Endothelial cell (in vitro differentiated cells): Measurements from ENCODE around the gene KIF16B. TPM values are rescaled to one million over a fixed set of nuclear protein-coding genes. Genes with fewer than 3 reads are reported as not detected.

Experiments used
- DNase-seq: peaks from one replicate; pipeline ENCODE4 v3.0.0; 2021; ENCODE audit warnings: low spot score
- H3K27ac Mint-ChIP-seq: one replicate; pipeline ENCODE4 v1.8.0; 2021; ENCODE audit warnings: mixed read lengths, inconsistent platforms; ENCODE audit not compliant: unreplicated experiment
- H3K27me3 Mint-ChIP-seq: one replicate; pipeline ENCODE4 v1.8.0; 2021; ENCODE audit warnings: mild to moderate bottlenecking, moderate library complexity, mixed read lengths, inconsistent platforms; ENCODE audit not compliant: unreplicated experiment
- H3K36me3 Mint-ChIP-seq: one replicate; pipeline ENCODE4 v1.8.0; 2021; ENCODE audit warnings: mild to moderate bottlenecking, low read depth, mixed read lengths, inconsistent platforms; ENCODE audit not compliant: unreplicated experiment
- H3K4me1 Mint-ChIP-seq: one replicate; pipeline ENCODE4 v1.8.0; 2021; ENCODE audit warnings: mild to moderate bottlenecking, mixed read lengths, inconsistent platforms; ENCODE audit not compliant: unreplicated experiment
- H3K4me3 Mint-ChIP-seq: one replicate; pipeline ENCODE4 v1.8.0; 2021; ENCODE audit warnings: mild to moderate bottlenecking, mixed read lengths, inconsistent platforms; ENCODE audit not compliant: unreplicated experiment
- H3K9me3 Mint-ChIP-seq: one replicate; pipeline ENCODE4 v1.8.0; 2021; ENCODE audit warnings: mixed read lengths, inconsistent platforms; ENCODE audit not compliant: unreplicated experiment
- total RNA-seq: library from RNA; stranded (reverse); fragmentation: NEBNext Ultra II Directional; extraction: Animal tissue kit (Norgen Biotek cat#: 25700); gene quantifications from one replicate; pipeline ENCODE4 v1.2.1, GENCODE V29; 2021; ENCODE audit not compliant: unreplicated experiment
- TF ChIP-seq, protein P1 (sequence below): fragments of 200-600 bp; sonication (generic); IDR thresholded peaks from one replicate; pipeline ENCODE4 v1.5.0; 2021; ENCODE audit warnings: antibody characterized with exemption; ENCODE audit not compliant: unreplicated experiment

Gene KIF16B
- total RNA-seq, 1 donor from 2014 or later = 10.5 TPM

DNA sequence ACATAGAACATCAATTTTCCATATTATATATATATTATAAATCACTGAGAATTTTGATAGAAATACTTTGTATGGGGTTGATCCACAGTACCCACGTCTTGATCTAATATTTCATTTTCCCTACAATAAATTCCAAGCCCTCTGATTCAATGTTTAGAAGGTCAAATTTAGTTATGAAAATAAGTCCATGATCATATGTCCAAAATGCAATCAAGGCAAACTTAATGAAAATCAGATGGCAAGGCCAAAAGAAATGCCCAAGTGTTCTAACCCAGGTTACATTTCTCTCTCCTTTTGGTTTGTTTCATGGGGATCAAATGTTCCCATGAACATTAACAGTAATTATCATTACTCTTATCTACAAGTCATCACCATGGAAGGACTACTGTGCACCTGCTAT is 203.8 kb downstream of the KIF16B start:
- Mint-ChIP-seq H3K36me3 (peaks cover 23% of the 10 kb centered on the region), H3K4me1 (no peaks in the 10 kb centered on the region), H3K4me3 (no peak overlapping the region), H3K27ac (no peak overlapping the region), H3K9me3 (no peaks in the 10 kb centered on the region), H3K27me3 (peaks cover 6% of the 10 kb centered on the region)
- TF ChIP-seq, protein P1, sequence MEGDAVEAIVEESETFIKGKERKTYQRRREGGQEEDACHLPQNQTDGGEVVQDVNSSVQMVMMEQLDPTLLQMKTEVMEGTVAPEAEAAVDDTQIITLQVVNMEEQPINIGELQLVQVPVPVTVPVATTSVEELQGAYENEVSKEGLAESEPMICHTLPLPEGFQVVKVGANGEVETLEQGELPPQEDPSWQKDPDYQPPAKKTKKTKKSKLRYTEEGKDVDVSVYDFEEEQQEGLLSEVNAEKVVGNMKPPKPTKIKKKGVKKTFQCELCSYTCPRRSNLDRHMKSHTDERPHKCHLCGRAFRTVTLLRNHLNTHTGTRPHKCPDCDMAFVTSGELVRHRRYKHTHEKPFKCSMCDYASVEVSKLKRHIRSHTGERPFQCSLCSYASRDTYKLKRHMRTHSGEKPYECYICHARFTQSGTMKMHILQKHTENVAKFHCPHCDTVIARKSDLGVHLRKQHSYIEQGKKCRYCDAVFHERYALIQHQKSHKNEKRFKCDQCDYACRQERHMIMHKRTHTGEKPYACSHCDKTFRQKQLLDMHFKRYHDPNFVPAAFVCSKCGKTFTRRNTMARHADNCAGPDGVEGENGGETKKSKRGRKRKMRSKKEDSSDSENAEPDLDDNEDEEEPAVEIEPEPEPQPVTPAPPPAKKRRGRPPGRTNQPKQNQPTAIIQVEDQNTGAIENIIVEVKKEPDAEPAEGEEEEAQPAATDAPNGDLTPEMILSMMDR = no peak
- DNase-seq = no peak

DNA sequence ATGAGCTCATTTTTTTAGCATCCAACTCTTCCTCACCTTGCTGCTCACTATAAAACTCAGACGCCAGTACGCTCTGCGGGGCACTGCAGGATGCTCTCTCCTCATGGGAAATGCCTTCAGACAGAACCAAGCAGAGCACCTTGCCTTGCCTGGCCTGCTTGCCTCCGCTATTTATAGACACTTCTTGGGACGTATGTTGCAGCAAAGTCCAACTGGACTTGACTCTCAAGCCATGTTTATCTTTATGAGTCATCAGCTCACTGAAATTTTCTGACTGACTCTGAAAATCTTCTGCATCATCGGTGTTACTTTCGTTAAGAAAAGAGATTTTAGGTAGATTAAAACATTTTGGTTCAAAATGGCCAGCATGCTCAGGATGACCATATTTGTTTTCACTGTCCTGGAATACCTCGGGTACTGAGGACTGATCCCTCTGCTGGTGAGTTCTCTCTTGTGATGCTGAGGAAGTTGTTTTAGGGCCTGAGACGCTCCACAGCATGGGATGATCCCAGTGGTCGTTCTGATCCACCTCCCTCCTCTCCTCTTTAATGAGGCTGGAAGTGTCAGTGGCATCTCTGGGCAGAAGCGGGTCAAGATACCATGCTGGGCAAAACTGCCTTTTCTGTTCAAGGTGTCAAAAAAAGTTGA is 204.5 kb downstream of the KIF16B start:
- Mint-ChIP-seq H3K9me3 (no peaks in the 10 kb centered on the region), H3K4me1 (no peaks in the 10 kb centered on the region), H3K36me3 (peaks cover 23% of the 10 kb centered on the region), H3K4me3 (peak overlapping the region; percentile 70), H3K27me3 (peaks cover 6% of the 10 kb centered on the region), H3K27ac (no peak overlapping the region)
- TF ChIP-seq, protein P1 = no peak
- DNase-seq = no peak

DNA sequence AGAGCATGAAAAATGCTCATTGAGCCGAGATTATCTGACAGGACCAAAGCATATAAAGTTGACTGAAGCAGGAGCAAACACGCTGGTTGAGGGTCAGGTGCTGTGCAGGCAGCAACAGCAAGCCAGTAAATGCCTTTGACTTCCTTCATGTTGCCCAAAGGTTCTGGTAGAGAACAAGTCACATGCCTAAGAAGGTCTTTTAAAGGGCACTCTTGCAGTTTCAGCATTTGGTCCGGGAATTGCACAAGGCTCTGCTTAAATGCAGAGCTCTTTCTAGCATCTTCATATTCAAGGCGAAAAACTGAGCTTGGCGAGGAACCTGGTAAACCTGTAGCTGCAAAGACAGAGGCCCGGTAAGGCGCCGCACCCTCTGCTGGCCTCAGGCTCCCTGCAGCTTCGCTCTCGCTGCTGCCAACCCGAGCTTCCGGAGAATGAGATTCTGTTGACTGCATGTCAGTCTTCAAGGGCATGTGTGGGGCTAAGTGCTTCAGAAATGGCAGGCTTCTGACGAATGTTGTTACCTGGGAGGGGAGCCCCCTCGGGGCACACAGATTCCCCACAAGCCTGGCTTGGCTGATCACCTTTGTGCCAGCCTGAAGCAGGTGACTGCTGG is 205.2 kb downstream of the KIF16B start:
- Mint-ChIP-seq H3K27ac (no peak overlapping the region), H3K36me3 (peaks cover 23% of the 10 kb centered on the region), H3K27me3 (peaks cover 6% of the 10 kb centered on the region), H3K4me1 (no peaks in the 10 kb centered on the region), H3K9me3 (no peaks in the 10 kb centered on the region), H3K4me3 (no peak overlapping the region)
- TF ChIP-seq, protein P1 = no peak
- no peak for DNase-seq

DNA sequence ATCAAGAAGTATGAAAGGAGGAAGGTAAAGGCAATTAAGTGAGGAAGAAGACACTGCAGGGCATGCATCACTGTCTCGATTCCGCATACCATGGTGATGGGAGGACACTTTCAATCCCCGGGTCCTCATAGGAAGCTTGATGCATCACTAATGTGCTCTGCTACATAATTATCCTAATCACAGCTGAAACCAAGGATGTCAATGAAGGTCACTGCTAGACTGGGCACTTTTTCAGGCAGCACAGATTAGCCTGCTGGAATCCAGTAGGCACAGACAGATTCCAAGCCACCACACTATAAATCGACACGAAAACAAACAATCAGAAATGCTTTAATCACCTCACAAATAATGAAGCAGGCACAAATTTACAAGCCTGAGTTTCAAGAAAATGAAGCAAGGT is 206.7 kb downstream of the KIF16B start:
- H3K9me3 Mint-ChIP-seq = no peaks in the 10 kb centered on the region
- H3K27me3 Mint-ChIP-seq = peaks cover 4% of the 10 kb centered on the region
- H3K4me3 Mint-ChIP-seq = no peak overlapping the region
- DNase-seq = no peak
- no peaks in the 10 kb centered on the region for H3K4me1 Mint-ChIP-seq
- TF ChIP-seq, protein P1 = no peak
- H3K27ac Mint-ChIP-seq = no peak overlapping the region
- H3K36me3 Mint-ChIP-seq = peaks cover 23% of the 10 kb centered on the region

DNA sequence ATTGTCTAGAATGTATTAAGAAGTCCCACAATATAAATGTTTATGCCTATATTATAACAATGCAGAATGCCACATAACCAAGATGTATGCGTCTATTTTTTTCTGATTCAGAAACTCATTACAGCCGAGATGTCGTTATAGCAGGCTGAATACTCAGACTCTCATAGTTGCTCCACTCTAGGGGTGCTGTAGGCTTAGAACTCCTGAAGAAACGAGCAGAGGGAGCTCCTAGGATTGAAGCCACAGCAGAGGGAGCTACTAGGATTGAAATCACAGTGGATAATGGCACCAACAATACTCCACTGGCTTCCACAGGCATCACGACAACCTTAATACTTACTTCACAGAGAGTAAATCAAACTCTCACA is 208.9 kb downstream of the KIF16B start:
- H3K27ac Mint-ChIP-seq = no peak overlapping the region
- TF ChIP-seq, protein P1 = no peak
- no peak overlapping the region for H3K4me3 Mint-ChIP-seq
- peaks cover 4% of the 10 kb centered on the region for H3K27me3 Mint-ChIP-seq
- peaks cover 13% of the 10 kb centered on the region for H3K4me1 Mint-ChIP-seq
- peaks cover 23% of the 10 kb centered on the region for H3K36me3 Mint-ChIP-seq
- DNase-seq = no peak
- H3K9me3 Mint-ChIP-seq = no peaks in the 10 kb centered on the region
